Mammary epithelial cell (primary cell): ENCODE results near the gene DCAF7.

Source experiments
- CTCF ChIP-seq, 2 donors: IDR thresholded peaks in 1 of 2; conservative IDR thresholded peaks in 1 of 2; 2 replicates each; pipeline ENCODE4 v1.5.1; 2011 to 2012; ENCODE audit warnings: inconsistent platforms in 2 of 2, low read length in 2 of 2, mild to moderate bottlenecking in 2 of 2, control low read depth in 1 of 2, low read depth in 1 of 2; ENCODE audit not compliant: insufficient read depth in 1 of 2; ENCODE audit errors: extremely low read depth in 1 of 2
- EZH2 ChIP-seq: IDR thresholded peaks from 2 replicates; pipeline ENCODE4 v1.6.1; 2012; ENCODE audit warnings: low read length, inconsistent platforms, borderline replicate concordance

- TF ChIP-seq CTCF (conservative IDR thresholded peaks at IDR 0.05 in 1 of 2, IDR thresholded peaks at IDR 0.05 in 1 of 2; ENCODE audit: extremely low read depth in 1 of 2, insufficient read depth in 1 of 2, low read depth in 1 of 2, low read length in 2 of 2) (no peak), EZH2 (no peak)
Measured at GRCh38 chr17:63609816-63610573, 59.7 kb downstream of the DCAF7 start.
